ENCODE data around the gene KLK5. TPM values are rescaled to one million over a fixed set of nuclear protein-coding genes. Genes with fewer than 3 reads are reported as not detected.

The KLK5 gene
- polyA plus RNA-seq, 1 donor from 2014 or later = not detected

DNA sequence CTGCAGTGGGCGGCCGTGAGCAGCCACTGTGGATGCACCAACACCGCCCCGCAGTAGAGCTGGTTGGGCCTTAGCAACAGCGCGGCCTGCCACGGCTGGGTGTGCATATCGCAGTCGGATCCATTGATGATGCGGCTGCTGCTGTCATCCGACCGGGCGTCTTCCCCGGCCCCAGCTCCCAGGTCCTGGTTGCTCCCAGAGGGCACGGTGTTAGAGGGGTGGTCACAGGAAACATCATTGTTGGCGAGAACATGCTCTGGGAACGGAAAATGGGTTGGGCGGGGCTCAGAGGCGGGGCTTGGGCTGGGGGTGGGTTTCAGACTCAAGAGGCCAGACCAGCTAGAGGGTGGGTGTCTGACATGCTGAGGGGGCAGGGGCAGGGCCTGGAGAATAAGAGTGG is 3.0 kb downstream of the KLK5 start:
- Histone ChIP-seq H3F3A (ENCODE audit: insufficient read depth, low read length, poor library complexity, severe bottlenecking) (no peaks in the 10 kb centered on the region), H3K9ac (ENCODE audit: low read length) (no peak overlapping the region), H2AFZ (ENCODE audit: low read depth, low read length) (no peak overlapping the region), H3K36me3 (ENCODE audit: insufficient read depth, low read length) (no peaks in the 10 kb centered on the region), H3K9me3 (ENCODE audit: low read length) (peaks cover 3% of the 10 kb centered on the region), H3K27ac (ENCODE audit: low read length) (no peak overlapping the region), H3K4me2 (ENCODE audit: low read length) (no peak overlapping the region), H3K79me2 (replicated peaks; ENCODE audit: insufficient read depth, low read length) (no peaks in the 10 kb centered on the region), H4K20me1 (ENCODE audit: insufficient read depth) (no peaks in the 10 kb centered on the region), H3K27me3 (ENCODE audit: insufficient read depth, low read depth, low read length) (no peaks in the 10 kb centered on the region), H3K4me3 (ENCODE audit: low read length) (no peak overlapping the region), H3K9me2 (ENCODE audit: insufficient read depth, low read length) (no peaks in the 10 kb centered on the region)
- TF ChIP-seq EP300 (conservative IDR thresholded peaks at IDR 0.05; ENCODE audit: poor library complexity, severe bottlenecking) (no peak), POLR2AphosphoS5 (IDR thresholded peaks at IDR 0.05) (no peak), SMC3 (conservative IDR thresholded peaks at IDR 0.05; ENCODE audit: poor library complexity) (no peak), RAD21 (conservative IDR thresholded peaks at IDR 0.05) (no peak), EZH2 (IDR thresholded peaks at IDR 0.05; ENCODE audit: borderline replicate concordance, insufficient read depth, low read length, poor library complexity, severe bottlenecking) (no peak), MXI1 (conservative IDR thresholded peaks at IDR 0.05; ENCODE audit: poor library complexity, severe bottlenecking) (no peak), TAF1 (IDR thresholded peaks at IDR 0.05; ENCODE audit: low read depth) (no peak)
- TF ChIP-seq, protein P1, sequence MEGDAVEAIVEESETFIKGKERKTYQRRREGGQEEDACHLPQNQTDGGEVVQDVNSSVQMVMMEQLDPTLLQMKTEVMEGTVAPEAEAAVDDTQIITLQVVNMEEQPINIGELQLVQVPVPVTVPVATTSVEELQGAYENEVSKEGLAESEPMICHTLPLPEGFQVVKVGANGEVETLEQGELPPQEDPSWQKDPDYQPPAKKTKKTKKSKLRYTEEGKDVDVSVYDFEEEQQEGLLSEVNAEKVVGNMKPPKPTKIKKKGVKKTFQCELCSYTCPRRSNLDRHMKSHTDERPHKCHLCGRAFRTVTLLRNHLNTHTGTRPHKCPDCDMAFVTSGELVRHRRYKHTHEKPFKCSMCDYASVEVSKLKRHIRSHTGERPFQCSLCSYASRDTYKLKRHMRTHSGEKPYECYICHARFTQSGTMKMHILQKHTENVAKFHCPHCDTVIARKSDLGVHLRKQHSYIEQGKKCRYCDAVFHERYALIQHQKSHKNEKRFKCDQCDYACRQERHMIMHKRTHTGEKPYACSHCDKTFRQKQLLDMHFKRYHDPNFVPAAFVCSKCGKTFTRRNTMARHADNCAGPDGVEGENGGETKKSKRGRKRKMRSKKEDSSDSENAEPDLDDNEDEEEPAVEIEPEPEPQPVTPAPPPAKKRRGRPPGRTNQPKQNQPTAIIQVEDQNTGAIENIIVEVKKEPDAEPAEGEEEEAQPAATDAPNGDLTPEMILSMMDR (IDR thresholded peaks at IDR 0.05; ENCODE audit: poor library complexity, severe bottlenecking) = no peak
- TF ChIP-seq, protein P2, sequence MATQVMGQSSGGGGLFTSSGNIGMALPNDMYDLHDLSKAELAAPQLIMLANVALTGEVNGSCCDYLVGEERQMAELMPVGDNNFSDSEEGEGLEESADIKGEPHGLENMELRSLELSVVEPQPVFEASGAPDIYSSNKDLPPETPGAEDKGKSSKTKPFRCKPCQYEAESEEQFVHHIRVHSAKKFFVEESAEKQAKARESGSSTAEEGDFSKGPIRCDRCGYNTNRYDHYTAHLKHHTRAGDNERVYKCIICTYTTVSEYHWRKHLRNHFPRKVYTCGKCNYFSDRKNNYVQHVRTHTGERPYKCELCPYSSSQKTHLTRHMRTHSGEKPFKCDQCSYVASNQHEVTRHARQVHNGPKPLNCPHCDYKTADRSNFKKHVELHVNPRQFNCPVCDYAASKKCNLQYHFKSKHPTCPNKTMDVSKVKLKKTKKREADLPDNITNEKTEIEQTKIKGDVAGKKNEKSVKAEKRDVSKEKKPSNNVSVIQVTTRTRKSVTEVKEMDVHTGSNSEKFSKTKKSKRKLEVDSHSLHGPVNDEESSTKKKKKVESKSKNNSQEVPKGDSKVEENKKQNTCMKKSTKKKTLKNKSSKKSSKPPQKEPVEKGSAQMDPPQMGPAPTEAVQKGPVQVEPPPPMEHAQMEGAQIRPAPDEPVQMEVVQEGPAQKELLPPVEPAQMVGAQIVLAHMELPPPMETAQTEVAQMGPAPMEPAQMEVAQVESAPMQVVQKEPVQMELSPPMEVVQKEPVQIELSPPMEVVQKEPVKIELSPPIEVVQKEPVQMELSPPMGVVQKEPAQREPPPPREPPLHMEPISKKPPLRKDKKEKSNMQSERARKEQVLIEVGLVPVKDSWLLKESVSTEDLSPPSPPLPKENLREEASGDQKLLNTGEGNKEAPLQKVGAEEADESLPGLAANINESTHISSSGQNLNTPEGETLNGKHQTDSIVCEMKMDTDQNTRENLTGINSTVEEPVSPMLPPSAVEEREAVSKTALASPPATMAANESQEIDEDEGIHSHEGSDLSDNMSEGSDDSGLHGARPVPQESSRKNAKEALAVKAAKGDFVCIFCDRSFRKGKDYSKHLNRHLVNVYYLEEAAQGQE (IDR thresholded peaks at IDR 0.05; ENCODE audit: borderline replicate concordance) = no peak

DNA sequence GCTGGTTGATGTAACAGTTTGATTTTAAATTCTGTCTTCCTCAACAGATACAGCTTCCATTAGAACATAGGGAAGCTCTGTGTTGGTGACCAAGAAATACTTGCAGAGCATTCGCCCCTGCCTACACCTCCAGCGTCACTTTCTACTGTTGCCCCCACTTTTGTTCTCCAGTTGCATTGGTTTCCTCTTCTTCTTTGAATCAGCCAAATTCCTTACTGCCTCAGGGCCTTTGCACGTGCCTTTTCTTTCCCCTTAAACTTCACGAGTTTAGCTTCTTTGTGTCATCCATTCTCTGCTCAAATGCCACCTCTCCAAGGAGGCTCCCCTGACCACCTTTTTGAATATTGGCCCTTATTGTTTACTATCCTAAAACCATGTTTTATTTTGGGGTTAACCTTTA is 5.7 kb downstream of the KLK5 start:
- Histone ChIP-seq H3K9me2 (ENCODE audit: insufficient read depth, low read length) (no peaks in the 10 kb centered on the region), H3K36me3 (ENCODE audit: insufficient read depth, low read length) (no peaks in the 10 kb centered on the region), H3F3A (ENCODE audit: insufficient read depth, low read length, poor library complexity, severe bottlenecking) (no peaks in the 10 kb centered on the region), H3K9ac (ENCODE audit: low read length) (no peak overlapping the region), H2AFZ (ENCODE audit: low read depth, low read length) (no peak overlapping the region), H3K9me3 (ENCODE audit: low read length) (peaks cover 3% of the 10 kb centered on the region), H3K27ac (ENCODE audit: low read length) (no peak overlapping the region), H3K27me3 (ENCODE audit: insufficient read depth, low read depth, low read length) (no peaks in the 10 kb centered on the region), H3K4me2 (ENCODE audit: low read length) (no peak overlapping the region), H3K4me3 (ENCODE audit: low read length) (no peak overlapping the region), H3K79me2 (replicated peaks; ENCODE audit: insufficient read depth, low read length) (no peaks in the 10 kb centered on the region), H4K20me1 (ENCODE audit: insufficient read depth) (no peaks in the 10 kb centered on the region)
- TF ChIP-seq SMC3 (conservative IDR thresholded peaks at IDR 0.05; ENCODE audit: poor library complexity) = no peak
- no peak for TF ChIP-seq RAD21 (conservative IDR thresholded peaks at IDR 0.05)
- TF ChIP-seq TAF1 (IDR thresholded peaks at IDR 0.05; ENCODE audit: low read depth) = no peak
- TF ChIP-seq POLR2AphosphoS5 (IDR thresholded peaks at IDR 0.05) = no peak
- TF ChIP-seq, protein P1 (IDR thresholded peaks at IDR 0.05; ENCODE audit: poor library complexity, severe bottlenecking) = no peak
- TF ChIP-seq EZH2 (IDR thresholded peaks at IDR 0.05; ENCODE audit: borderline replicate concordance, insufficient read depth, low read length, poor library complexity, severe bottlenecking) = no peak
- TF ChIP-seq EP300 (conservative IDR thresholded peaks at IDR 0.05; ENCODE audit: poor library complexity, severe bottlenecking) = no peak
- TF ChIP-seq, protein P2 (IDR thresholded peaks at IDR 0.05; ENCODE audit: borderline replicate concordance) = no peak

Data from neural cell (in vitro differentiated cells).